ENCODE data around the gene SLC35F4. TPM values are rescaled to one million over a fixed set of nuclear protein-coding genes. Genes with fewer than 3 reads are reported as not detected.

The SLC35F4 gene
- total RNA-seq, 2 donors from 2014 or later = not detected

- no peak for TF ChIP-seq CTCF (conservative IDR thresholded peaks at IDR 0.05)
- Mint-ChIP-seq H3K36me3 (ENCODE audit: low read depth) (no peaks in the 10 kb centered on the region), H3K27me3 (ENCODE audit: insufficient read depth) (peaks cover 3% of the 10 kb centered on the region), H3K9me3 (peaks cover 40% of the 10 kb centered on the region), H3K4me3 (no peak overlapping the region), H3K27ac (no peak overlapping the region), H3K4me1 (peaks cover 9% of the 10 kb centered on the region)
- no peak overlapping the region for H3K27ac ChIP-seq (ENCODE audit: low read depth, low read length)
- H3K4me3 ChIP-seq (ENCODE audit: low read length) = no peak overlapping the region
- 90 to 91% methylated on average over 2 to 3 of the region's 3 CpGs for WGBS, 2 experiments (ENCODE audit: insufficient coverage in 1 of 2, insufficient read length in 1 of 2)
- H3K9ac ChIP-seq (ENCODE audit: extremely low read depth, low read length, poor library complexity, severe bottlenecking) = no peak overlapping the region
- no peaks in the 10 kb centered on the region for H3K4me1 ChIP-seq (ENCODE audit: control insufficient read depth, insufficient read depth, low read length)
- no peaks in the 10 kb centered on the region for H3K36me3 ChIP-seq (ENCODE audit: control insufficient read depth, insufficient read depth, low read length)
- no peaks in the 10 kb centered on the region for H3K27me3 ChIP-seq (ENCODE audit: control insufficient read depth, insufficient read depth, low read length, poor library complexity, severe bottlenecking)
- H3K9me3 ChIP-seq (ENCODE audit: control insufficient read depth, low read length) = peaks cover 49% of the 10 kb centered on the region
- DNase-seq = no peak
These were observed 80.8 kb downstream of the SLC35F4 start for GRCh38 chr14:57785058-57785457.

- no peak for DNase-seq
- Mint-ChIP-seq H3K27me3 (ENCODE audit: insufficient read depth) (peaks cover 8% of the 10 kb centered on the region), H3K4me1 (peaks cover 4% of the 10 kb centered on the region), H3K9me3 (peaks cover 8% of the 10 kb centered on the region), H3K36me3 (ENCODE audit: low read depth) (no peaks in the 10 kb centered on the region), H3K4me3 (no peak overlapping the region), H3K27ac (no peak overlapping the region)
- H3K9ac ChIP-seq (ENCODE audit: extremely low read depth, low read length, poor library complexity, severe bottlenecking) = no peak overlapping the region
- WGBS, 2 experiments (ENCODE audit: insufficient coverage in 1 of 2, insufficient read length in 1 of 2) = 95 to 100% methylated on average over 2 to 4 of the region's 4 CpGs
- H3K36me3 ChIP-seq (ENCODE audit: control insufficient read depth, insufficient read depth, low read length) = no peaks in the 10 kb centered on the region
- H3K9me3 ChIP-seq (ENCODE audit: control insufficient read depth, low read length) = no peaks in the 10 kb centered on the region
- H3K4me3 ChIP-seq (ENCODE audit: low read length) = no peak overlapping the region
- H3K4me1 ChIP-seq (ENCODE audit: control insufficient read depth, insufficient read depth, low read length) = no peaks in the 10 kb centered on the region
- TF ChIP-seq CTCF (conservative IDR thresholded peaks at IDR 0.05) = no peak
- H3K27me3 ChIP-seq (ENCODE audit: control insufficient read depth, insufficient read depth, low read length, poor library complexity, severe bottlenecking) = no peaks in the 10 kb centered on the region
- H3K27ac ChIP-seq (ENCODE audit: low read depth, low read length) = no peak overlapping the region
These were observed 94.1 kb downstream of the SLC35F4 start for GRCh38 chr14:57771801-57772200.

- WGBS, 2 experiments (ENCODE audit: insufficient coverage in 1 of 2, insufficient read length in 1 of 2) = 86 to 100% methylated on average over 3 to 5 of the region's 5 CpGs
- no peak overlapping the region for H3K4me3 Mint-ChIP-seq
- peaks cover 6% of the 10 kb centered on the region for H3K27me3 Mint-ChIP-seq (ENCODE audit: insufficient read depth)
- Histone ChIP-seq H3K27ac (ENCODE audit: low read depth, low read length) (no peak overlapping the region), H3K9ac (ENCODE audit: extremely low read depth, low read length, poor library complexity, severe bottlenecking) (no peak overlapping the region), H3K9me3 (ENCODE audit: control insufficient read depth, low read length) (no peaks in the 10 kb centered on the region), H3K36me3 (ENCODE audit: control insufficient read depth, insufficient read depth, low read length) (no peaks in the 10 kb centered on the region), H3K4me3 (ENCODE audit: low read length) (no peak overlapping the region), H3K4me1 (ENCODE audit: control insufficient read depth, insufficient read depth, low read length) (no peaks in the 10 kb centered on the region), H3K27me3 (ENCODE audit: control insufficient read depth, insufficient read depth, low read length, poor library complexity, severe bottlenecking) (no peaks in the 10 kb centered on the region)
- no peaks in the 10 kb centered on the region for H3K9me3 Mint-ChIP-seq
- H3K4me1 Mint-ChIP-seq = peaks cover 4% of the 10 kb centered on the region
- H3K36me3 Mint-ChIP-seq (ENCODE audit: low read depth) = no peaks in the 10 kb centered on the region
- TF ChIP-seq CTCF (conservative IDR thresholded peaks at IDR 0.05) = no peak
- no peak overlapping the region for H3K27ac Mint-ChIP-seq
- no peak for DNase-seq
These were observed 95.9 kb downstream of the SLC35F4 start for GRCh38 chr14:57769863-57770523.
